Left hindlimb (tissue), 1 donor: ENCODE measurements around the gene IRAK2.
"Not testable (repeated sequence)": the region's sequence is repeated elsewhere in the genome, so short reads cannot be mapped to it uniquely, and the experiment has no call there.

Experiments used
- DNase-seq: peaks from one replicate; pipeline ENCODE4 v3.0.0-alpha.2; 2018

IRAK2 gene

GRCh38 chr3:10162185-10162584 is 2.5 kb upstream of the IRAK2 start:
- no peak for DNase-seq

GRCh38 chr3:10164201-10164545 is 546 bp upstream of the IRAK2 start:
- DNase-seq: not testable (repeated sequence)

- DNase-seq: no peak
Observed at GRCh38 chr3:10166213-10166604, 1.5 kb downstream of the IRAK2 start.

GRCh38 chr3:10169000-10169496 is 4.3 kb downstream of the IRAK2 start:
- no peak for DNase-seq

GRCh38 chr3:10170915-10171478 is 6.3 kb downstream of the IRAK2 start:
- no peak for DNase-seq

- no peak for DNase-seq
Observed at GRCh38 chr3:10173095-10173925, 8.6 kb downstream of the IRAK2 start.

- DNase-seq: peak; percentile 70
Observed at GRCh38 chr3:10173926-10174435, 9.3 kb downstream of the IRAK2 start.

GRCh38 chr3:10175334-10175733 is 10.6 kb downstream of the IRAK2 start:
- DNase-seq: not testable (repeated sequence)

GRCh38 chr3:10176150-10176549 is 11.4 kb downstream of the IRAK2 start:
- DNase-seq: not testable (repeated sequence)

GRCh38 chr3:10177737-10178136 is 13.0 kb downstream of the IRAK2 start:
- no peak for DNase-seq

- no peak for DNase-seq
Observed at GRCh38 chr3:10178892-10179291, 14.2 kb downstream of the IRAK2 start.

- DNase-seq: no peak
Observed at GRCh38 chr3:10180289-10180688, 15.6 kb downstream of the IRAK2 start.

- no peak for DNase-seq
Observed at GRCh38 chr3:10180738-10181295, 16.1 kb downstream of the IRAK2 start.

- no peak for DNase-seq
Observed at GRCh38 chr3:10182950-10183349, 18.2 kb downstream of the IRAK2 start.

GRCh38 chr3:10184250-10184649 is 19.5 kb downstream of the IRAK2 start:
- no peak for DNase-seq

- DNase-seq: no peak
Observed at GRCh38 chr3:10185804-10186762, 21.4 kb downstream of the IRAK2 start.

- DNase-seq: no peak
Observed at GRCh38 chr3:10187290-10187876, 22.7 kb downstream of the IRAK2 start.

- no peak for DNase-seq
Observed at GRCh38 chr3:10187944-10188343, 23.2 kb downstream of the IRAK2 start.

GRCh38 chr3:10188804-10189556 is 24.3 kb downstream of the IRAK2 start:
- DNase-seq: no peak

- DNase-seq: peak; percentile 88
Observed at GRCh38 chr3:10189557-10190354, 25.0 kb downstream of the IRAK2 start.
